NT2/D1 (cell line): ENCODE data around the gene RPS6KB2.

Experiments
- SUZ12 ChIP-seq: IDR thresholded peaks from 2 replicates; pipeline ENCODE4 v1.6.1; 2011; ENCODE audit not compliant: insufficient read length, insufficient read depth; ENCODE audit errors: extremely low read depth
- YY1 ChIP-seq: IDR thresholded peaks from 2 replicates; pipeline ENCODE4 v1.6.1; 2011; ENCODE audit not compliant: insufficient read length, insufficient read depth
- ZNF274 ChIP-seq: IDR thresholded peaks from 2 replicates; pipeline ENCODE4 v1.6.1; 2011; ENCODE audit warnings: mild to moderate bottlenecking, low read depth, low read length

DNA sequence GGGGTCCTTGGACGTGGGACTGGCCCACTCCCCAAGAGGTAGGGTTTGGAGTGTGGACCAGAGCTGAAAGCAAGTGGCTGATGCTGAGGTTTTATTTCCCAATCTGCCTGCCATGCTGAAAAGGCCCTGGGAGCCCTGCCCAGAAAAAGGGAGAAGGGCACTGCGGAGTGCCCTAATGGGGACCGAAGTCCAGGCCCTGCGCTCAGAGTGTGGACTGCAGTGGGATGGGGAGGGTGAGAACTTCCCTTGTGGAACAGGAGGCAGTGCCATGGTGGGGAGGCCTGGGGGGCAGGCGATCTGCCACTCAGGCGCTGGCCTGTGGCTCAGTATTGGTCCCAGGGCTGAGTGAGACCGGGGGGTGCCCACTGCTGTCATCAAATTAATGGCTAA, 19.9 kb downstream of the RPS6KB2 start:
- TF ChIP-seq ZNF274 (no peak), YY1 (no peak), SUZ12 (no peak)
